Placental pericyte (primary cell): Measurements from ENCODE around the gene GPM6B. TPM values are rescaled to one million over a fixed set of nuclear protein-coding genes. Genes with fewer than 3 reads are reported as not detected.

Experiments
- total RNA-seq: library from RNA; depleted of rRNA; stranded (reverse); fragments of >200 nt; gene quantifications from 2 replicates; pipeline ENCODE4 v1.2.3, GENCODE V29; 2012

The GPM6B gene
- 0.14 TPM in 1 of 2 replicates, not detected in the other for total RNA-seq

GRCh38 chrX:13816643-13817627 lies at the start of gene GPM6B:
Gene GPM6B, minus strand, starts transcription at chrX:13817093. Its CDS starts 189 bp downstream, at chrX:13816904.

GRCh38 chrX:13734278-13735172 lies 82.4 kb downstream of the GPM6B start, which contains the start of the genes OFD1 and TRAPPC2:
Gene OFD1, plus strand, starts transcription at chrX:13734748. Its CDS starts 324 bp downstream, at chrX:13735072.
Gene TRAPPC2, minus strand, starts transcription at chrX:13734620. Its CDS starts 14,657 bp downstream, at chrX:13719963.

Other genes with a start within 250 kb of the GPM6B start
- gene EGFL6, start 247.5 kb downstream of the GPM6B start, total RNA-seq, result 7.7 TPM in 1 of 2 replicates, not detected in the other
- gene TCEANC, start 164.0 kb downstream of the GPM6B start, total RNA-seq, result 1.7 and 3.3 TPM in 2 replicates
- 20.9 and 39.8 TPM in 2 replicates for gene RAB9A, start 128.0 kb downstream of the GPM6B start, total RNA-seq
- gene TRAPPC2, start 82.5 kb downstream of the GPM6B start, total RNA-seq, result 10.7 and 14.9 TPM in 2 replicates
- 8.6 and 9.6 TPM in 2 replicates for gene OFD1, start 82.3 kb downstream of the GPM6B start, total RNA-seq
- gene GEMIN8, start 212.8 kb upstream of the GPM6B start, total RNA-seq, result 11.2 and 14.2 TPM in 2 replicates